ENCODE measurements around the gene FBXO33. TPM values are rescaled to one million over a fixed set of nuclear protein-coding genes. Genes with fewer than 3 reads are reported as not detected.

The FBXO33 gene
- total RNA-seq, 2 experiments from 2014 or later = 18.7 to 19.0 TPM

DNA sequence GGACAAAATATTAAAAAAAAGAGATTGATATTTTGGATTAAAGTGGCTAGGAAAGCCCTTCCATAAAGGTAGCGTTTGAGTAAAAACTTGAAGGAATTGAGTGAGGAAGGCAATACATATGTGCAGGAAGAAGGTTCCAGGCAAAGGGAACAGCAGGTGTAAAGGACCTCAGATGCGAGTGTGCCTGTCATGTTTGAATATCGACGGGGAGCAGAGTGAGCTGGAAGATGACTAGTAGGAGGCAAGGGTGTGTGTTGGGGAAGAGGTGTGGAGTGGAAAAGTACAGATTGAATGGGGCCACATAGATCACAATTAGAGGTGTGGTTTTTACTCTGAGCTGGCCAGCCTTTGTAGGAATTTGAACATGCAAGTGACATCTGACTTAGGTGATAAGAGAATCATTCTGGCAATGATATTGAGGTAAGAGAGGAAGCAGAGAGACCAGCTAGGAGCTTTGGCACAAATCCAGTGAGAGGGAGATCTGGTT is 15.0 kb upstream of the FBXO33 start:
- no peak for DNase-seq
- ChIA-PET POLR2A (interaction anchor here (0.9 kb wide), 1 partner anchor 14 kb away, joined by 4 read pairs; no protein-coding TSS in a partner anchor), CTCF (interaction anchor here (1.1 to 1.2 kb wide), 3 partner anchors 15 to 216 kb away, joined by 3 to 4 read pairs (median 4); partner anchors contain the start of gene FBXO33)
- no peak overlapping the region for H3K27ac Mint-ChIP-seq
- H3K4me3 Mint-ChIP-seq = no peak overlapping the region
- no peaks in the 10 kb centered on the region for H3K9me3 Mint-ChIP-seq (ENCODE audit: insufficient read depth)
- H3K4me1 Mint-ChIP-seq (ENCODE audit: low read depth) = peaks cover 28% of the 10 kb centered on the region
- H3K36me3 Mint-ChIP-seq (ENCODE audit: low read depth) = no peaks in the 10 kb centered on the region
- ATAC-seq = no peak
- H3K27me3 Mint-ChIP-seq (ENCODE audit: low read depth) = no peaks in the 10 kb centered on the region

GRCh38 chr14:39446131-39446744 is 14.0 kb upstream of the FBXO33 start:
- DNase-seq = no peak
- no peaks in the 10 kb centered on the region for H3K27me3 Mint-ChIP-seq (ENCODE audit: low read depth)
- H3K4me1 Mint-ChIP-seq (ENCODE audit: low read depth) = peaks cover 22% of the 10 kb centered on the region
- no peak overlapping the region for H3K4me3 Mint-ChIP-seq
- ATAC-seq = no peak
- ChIA-PET CTCF (interaction anchor here (0.8 to 1.8 kb wide), 2 partner anchors 14 to 345 kb away, joined by 3 to 5 read pairs; partner anchors contain the start of gene FBXO33), POLR2A (no interaction called here)
- H3K36me3 Mint-ChIP-seq (ENCODE audit: low read depth) = peaks cover 3% of the 10 kb centered on the region
- H3K27ac Mint-ChIP-seq = no peak overlapping the region
- no peaks in the 10 kb centered on the region for H3K9me3 Mint-ChIP-seq (ENCODE audit: insufficient read depth)

GRCh38 chr14:39442293-39442692 is 10.1 kb upstream of the FBXO33 start:
- POLR2A ChIA-PET = interaction anchor here (0.8 kb wide), 1 partner anchor 10 kb away, joined by 3 read pairs; the partner anchor contains the start of gene FBXO33
- peaks cover 15% of the 10 kb centered on the region for H3K4me1 Mint-ChIP-seq (ENCODE audit: low read depth)
- no peaks in the 10 kb centered on the region for H3K27me3 Mint-ChIP-seq (ENCODE audit: low read depth)
- H3K36me3 Mint-ChIP-seq (ENCODE audit: low read depth) = peaks cover 3% of the 10 kb centered on the region
- H3K9me3 Mint-ChIP-seq (ENCODE audit: insufficient read depth) = no peaks in the 10 kb centered on the region
- no peak overlapping the region for H3K27ac Mint-ChIP-seq
- ATAC-seq (no peak), DNase-seq (no peak)
- no peak overlapping the region for H3K4me3 Mint-ChIP-seq
- CTCF ChIA-PET = no interaction called here

GRCh38 chr14:39441805-39442204 is 9.6 kb upstream of the FBXO33 start:
- CTCF ChIA-PET = no interaction called here
- H3K4me1 Mint-ChIP-seq (ENCODE audit: low read depth) = peaks cover 11% of the 10 kb centered on the region
- H3K27ac Mint-ChIP-seq = no peak overlapping the region
- no peak for DNase-seq
- POLR2A ChIA-PET = interaction anchor here (0.8 kb wide), 1 partner anchor 10 kb away, joined by 3 read pairs; the partner anchor contains the start of gene FBXO33
- H3K27me3 Mint-ChIP-seq (ENCODE audit: low read depth) = no peaks in the 10 kb centered on the region
- no peaks in the 10 kb centered on the region for H3K9me3 Mint-ChIP-seq (ENCODE audit: insufficient read depth)
- H3K36me3 Mint-ChIP-seq (ENCODE audit: low read depth) = peaks cover 3% of the 10 kb centered on the region
- no peak overlapping the region for H3K4me3 Mint-ChIP-seq
- no peak for ATAC-seq

DNA sequence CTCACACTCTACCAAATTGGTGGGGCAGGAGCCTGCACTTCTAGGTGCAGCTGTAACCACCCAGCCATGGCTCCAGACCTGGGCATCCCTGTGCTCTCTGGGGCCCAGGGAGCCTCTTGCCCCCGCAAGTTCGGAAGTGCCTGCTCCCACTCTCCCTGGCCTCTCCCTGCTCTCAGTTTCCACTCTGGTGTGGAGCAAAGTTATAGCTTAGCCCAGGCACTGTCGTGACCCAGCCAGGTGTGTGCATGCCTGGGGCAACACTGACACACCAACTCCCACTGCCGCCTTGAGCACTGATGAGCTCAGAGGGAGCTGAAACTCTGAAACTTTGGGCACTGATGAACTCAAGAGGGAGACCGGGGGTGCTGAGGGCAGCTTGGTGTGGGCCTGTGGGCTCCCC is 8.7 kb upstream of the FBXO33 start:
- Mint-ChIP-seq H3K4me1 (ENCODE audit: low read depth) (peaks cover 3% of the 10 kb centered on the region), H3K27ac (no peak overlapping the region), H3K27me3 (ENCODE audit: low read depth) (no peaks in the 10 kb centered on the region), H3K9me3 (ENCODE audit: insufficient read depth) (no peaks in the 10 kb centered on the region), H3K4me3 (no peak overlapping the region), H3K36me3 (ENCODE audit: low read depth) (peaks cover 3% of the 10 kb centered on the region)
- ChIA-PET POLR2A (interaction anchor here (0.7 kb wide), 1 partner anchor 9 kb away, joined by 3 read pairs; the partner anchor contains the start of gene FBXO33), CTCF (interaction anchor here (1.5 kb wide), 1 partner anchor 27 kb away, joined by 4 read pairs; no protein-coding TSS in a partner anchor)
- no peak for DNase-seq
- ATAC-seq = no peak

- Mint-ChIP-seq H3K27me3 (ENCODE audit: low read depth) (no peaks in the 10 kb centered on the region), H3K36me3 (ENCODE audit: low read depth) (peaks cover 9% of the 10 kb centered on the region), H3K9me3 (ENCODE audit: insufficient read depth) (no peaks in the 10 kb centered on the region), H3K4me3 (no peak overlapping the region), H3K27ac (no peak overlapping the region), H3K4me1 (ENCODE audit: low read depth) (peaks cover 19% of the 10 kb centered on the region)
- DNase-seq (no peak), ATAC-seq (no peak)
- CTCF ChIA-PET = interaction anchor here (1.1 kb wide), 1 partner anchor 167 kb away, joined by 3 read pairs; no protein-coding TSS in a partner anchor
- POLR2A ChIA-PET = interaction anchor here (0.8 kb wide), 1 partner anchor 206 kb away, joined by 3 read pairs; no protein-coding TSS in a partner anchor
These were observed 3.0 kb upstream of the FBXO33 start for GRCh38 chr14:39435241-39435640.

- DNase-seq = no peak
- CTCF ChIA-PET = interaction anchor here (1.2 kb wide), 1 partner anchor 203 kb away, joined by 5 read pairs; no protein-coding TSS in a partner anchor
- peaks cover 13% of the 10 kb centered on the region for H3K36me3 Mint-ChIP-seq (ENCODE audit: low read depth)
- ATAC-seq = no peak
- no peaks in the 10 kb centered on the region for H3K9me3 Mint-ChIP-seq (ENCODE audit: insufficient read depth)
- no peaks in the 10 kb centered on the region for H3K27me3 Mint-ChIP-seq (ENCODE audit: low read depth)
- POLR2A ChIA-PET = interaction anchor here (0.6 kb wide), 1 partner anchor 295 kb away, joined by 5 read pairs; no protein-coding TSS in a partner anchor
- peaks cover 26% of the 10 kb centered on the region for H3K4me1 Mint-ChIP-seq (ENCODE audit: low read depth)
- no peak overlapping the region for H3K4me3 Mint-ChIP-seq
- H3K27ac Mint-ChIP-seq = no peak overlapping the region
These were observed 2.2 kb upstream of the FBXO33 start for GRCh38 chr14:39434401-39434800.

DNA sequence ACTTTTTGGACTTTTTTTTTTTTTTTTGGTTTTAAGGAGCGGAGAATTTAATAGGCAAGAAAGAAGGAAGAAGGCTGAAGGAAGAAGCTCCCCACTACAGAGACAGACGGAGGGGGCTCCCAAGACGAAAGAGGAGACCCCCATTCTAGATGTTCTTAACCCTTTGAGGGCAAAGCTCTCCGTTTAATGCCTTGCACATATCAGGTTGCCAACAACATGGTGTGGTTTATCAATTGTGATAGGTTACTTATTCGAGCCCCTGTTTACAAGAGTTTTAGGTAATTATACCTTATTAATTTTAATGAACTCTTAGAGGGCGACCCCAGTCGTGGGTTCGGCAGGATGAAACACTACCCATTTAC is 1.2 kb upstream of the FBXO33 start:
- no peaks in the 10 kb centered on the region for H3K9me3 Mint-ChIP-seq (ENCODE audit: insufficient read depth)
- peak overlapping the region; percentile 97 for H3K4me3 Mint-ChIP-seq
- ATAC-seq (no peak), DNase-seq (no peak)
- ChIA-PET POLR2A (interaction anchor here (0.5 to 4.1 kb wide), 10 partner anchors 14 to 354 kb away, joined by 3 to 44 read pairs (median 10); partner anchors contain the start of genes PNN, SEC23A and TRAPPC6B), CTCF (interaction anchor here (1.2 to 4.0 kb wide), 2 partner anchors 202 to 203 kb away, joined by 5 to 37 read pairs; no protein-coding TSS in a partner anchor)
- H3K27ac Mint-ChIP-seq = peak overlapping the region; percentile 100
- peaks cover 13% of the 10 kb centered on the region for H3K36me3 Mint-ChIP-seq (ENCODE audit: low read depth)
- peaks cover 34% of the 10 kb centered on the region for H3K4me1 Mint-ChIP-seq (ENCODE audit: low read depth)
- H3K27me3 Mint-ChIP-seq (ENCODE audit: low read depth) = no peaks in the 10 kb centered on the region

DNA sequence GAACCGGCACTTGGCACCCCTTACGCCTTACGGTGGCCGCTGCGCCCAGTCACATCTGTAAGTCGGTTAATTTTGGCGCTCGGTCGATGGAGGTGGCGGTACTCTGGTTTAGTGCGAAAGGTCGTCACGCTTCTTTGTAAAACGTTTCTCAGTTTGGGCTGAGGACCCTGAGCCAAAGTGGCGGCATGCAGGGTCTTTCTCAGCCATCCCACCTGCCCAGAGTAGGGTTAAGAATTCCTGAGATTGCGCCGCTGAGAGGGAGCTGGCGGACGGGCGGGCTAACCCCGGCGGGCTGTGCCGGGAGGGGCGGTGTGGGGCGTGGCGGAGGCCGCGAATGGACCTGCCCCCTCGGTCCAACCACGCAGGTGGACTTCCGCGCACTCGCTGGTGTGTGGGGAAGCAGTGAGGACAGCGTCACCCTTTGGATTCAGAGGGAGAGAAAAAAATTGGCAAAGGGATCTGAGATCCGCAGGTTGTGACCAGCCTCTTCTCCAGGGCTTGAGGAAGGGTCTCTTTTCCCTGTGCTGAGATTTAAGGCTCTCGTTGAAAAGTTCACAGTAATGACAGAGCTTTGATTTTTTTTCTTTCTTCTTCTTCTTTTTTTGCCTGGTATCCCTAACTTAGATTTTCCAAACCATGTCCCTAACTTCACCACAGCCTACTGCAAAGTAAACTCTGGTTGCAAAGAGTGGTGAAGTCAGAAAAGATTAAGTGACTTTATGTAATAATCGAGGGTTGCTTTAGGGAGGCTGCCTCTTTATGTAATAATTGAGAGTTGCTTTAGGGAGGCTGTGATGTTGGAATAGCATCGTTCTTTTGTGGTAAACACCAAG is 602 bp upstream of the FBXO33 start:
- ATAC-seq (peak; percentile 73), DNase-seq (peak; percentile 83)
- Mint-ChIP-seq H3K27me3 (ENCODE audit: low read depth) (no peaks in the 10 kb centered on the region), H3K4me3 (peak overlapping the region; percentile 97), H3K4me1 (ENCODE audit: low read depth) (peaks cover 38% of the 10 kb centered on the region), H3K9me3 (ENCODE audit: insufficient read depth) (no peaks in the 10 kb centered on the region), H3K27ac (peak overlapping the region; percentile 100), H3K36me3 (ENCODE audit: low read depth) (peaks cover 13% of the 10 kb centered on the region)
- ChIA-PET POLR2A (interaction anchor here (0.5 to 4.1 kb wide), 26 partner anchors 8 to 353 kb away, joined by 3 to 44 read pairs (median 6); partner anchors contain the start of genes PNN, SEC23A and TRAPPC6B), CTCF (interaction anchor here (1.0 to 4.0 kb wide), 4 partner anchors 13 to 336 kb away, joined by 4 to 37 read pairs (median 4); no protein-coding TSS in a partner anchor)

DNA sequence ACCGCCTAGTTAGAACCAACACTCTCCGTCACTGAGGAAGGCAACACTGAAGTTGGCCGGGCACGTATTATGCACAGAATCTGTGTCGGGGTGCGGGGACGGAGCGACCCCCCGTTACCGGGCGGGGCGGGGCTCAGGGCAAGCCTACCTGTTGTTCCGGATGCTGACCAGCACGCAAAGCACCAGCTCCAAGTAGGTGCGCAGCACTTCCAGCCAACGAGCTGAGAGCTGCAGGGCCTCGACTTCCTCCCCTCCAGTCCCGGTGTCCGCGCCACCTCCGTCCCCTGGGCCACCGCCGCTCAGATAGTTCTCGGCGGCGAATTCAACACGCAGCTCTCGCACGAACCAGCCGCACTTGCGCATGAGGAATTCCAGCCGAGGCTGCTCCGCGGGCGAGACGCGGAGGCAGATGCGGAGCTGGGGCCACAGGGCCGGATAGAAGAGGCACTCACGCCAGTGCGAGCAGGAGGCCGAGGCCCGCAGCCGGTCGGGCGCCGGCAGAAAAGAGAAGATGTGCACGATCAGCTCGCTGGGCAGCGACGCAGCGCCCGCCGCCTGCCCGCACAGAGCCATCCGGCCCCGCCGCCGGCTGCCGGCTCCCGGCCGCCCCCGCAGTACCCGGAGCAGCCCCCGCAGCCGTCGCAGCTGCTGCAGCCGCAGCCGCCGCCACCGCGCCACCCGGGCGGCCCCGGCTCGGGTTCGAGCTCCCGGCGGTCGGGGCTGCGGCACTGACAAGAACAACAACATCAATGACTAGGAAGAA is 636 bp downstream of the FBXO33 start:
- Mint-ChIP-seq H3K4me1 (ENCODE audit: low read depth) (peaks cover 46% of the 10 kb centered on the region), H3K27me3 (ENCODE audit: low read depth) (no peaks in the 10 kb centered on the region), H3K4me3 (peak overlapping the region; percentile 97), H3K27ac (peak overlapping the region; percentile 100), H3K9me3 (ENCODE audit: insufficient read depth) (no peaks in the 10 kb centered on the region), H3K36me3 (ENCODE audit: low read depth) (peaks cover 13% of the 10 kb centered on the region)
- peak; percentile 65 for DNase-seq
- ChIA-PET POLR2A (interaction anchor here (0.6 to 4.1 kb wide), 29 partner anchors 10 to 332 kb away, joined by 3 to 44 read pairs (median 5); partner anchors contain the start of genes GEMIN2, PNN, SEC23A and TRAPPC6B), CTCF (interaction anchor here (0.9 to 4.0 kb wide), 7 partner anchors 9 to 337 kb away, joined by 3 to 37 read pairs (median 4); no protein-coding TSS in a partner anchor)
- ATAC-seq = peak; percentile 32

Data from activated CD8-positive, alpha-beta T cell treated with anti-CD3 and anti-CD28 coated beads, Interleukin-2, amount 10 ng/mL, durations not matched to agents 7 days and 5 days (primary cell).